GM23338 (cell line): Measurements from ENCODE around the gene UBALD1. TPM values are rescaled to one million over a fixed set of nuclear protein-coding genes. Genes with fewer than 3 reads are reported as not detected.

Experiments
- ATAC-seq: fragments of 200-7000 bp; cut with Tn5 transposase; 3 replicates; pipeline ENCODE4 v1.9.1; 2020
- DNase-seq: peaks from one replicate; pipeline ENCODE4 v3.0.0-alpha.2; 2015; ENCODE audit warnings: low spot score
- H2AFZ ChIP-seq: fragments of 200-600 bp; sonication (generic); 2 replicates; pipeline ENCODE4 v1.8.0; 2016; ENCODE audit warnings: antibody characterized with exemption, mild to moderate bottlenecking, moderate library complexity
- H3F3A ChIP-seq: fragments of 200-600 bp; sonication (generic); replicated peaks from 2 replicates; pipeline ENCODE4 v1.8.0; 2017; ENCODE audit warnings: antibody characterized with exemption, mixed run types, low read depth
- H3K27ac ChIP-seq: fragments of 200-600 bp; sonication (generic); 2 replicates; pipeline ENCODE4 v1.6.1; 2016; ENCODE audit warnings: low read depth
- H3K27me3 ChIP-seq: fragments of 200-600 bp; sonication (generic); 2 replicates; pipeline ENCODE4 v1.8.0; 2016; ENCODE audit warnings: mild to moderate bottlenecking, mixed run types, moderate library complexity; ENCODE audit not compliant: insufficient read depth
- H3K36me3 ChIP-seq: fragments of 200-600 bp; sonication (generic); 2 replicates; pipeline ENCODE4 v1.8.0; 2016; ENCODE audit warnings: mild to moderate bottlenecking; ENCODE audit not compliant: insufficient read depth
- H3K4me1 ChIP-seq: fragments of 200-600 bp; sonication (generic); 2 replicates; pipeline ENCODE4 v1.8.0; 2016; ENCODE audit warnings: mild to moderate bottlenecking, moderate library complexity; ENCODE audit not compliant: insufficient read depth
- H3K4me2 ChIP-seq: fragments of 200-600 bp; sonication (generic); 2 replicates; pipeline ENCODE4 v1.7.1; 2017; ENCODE audit warnings: mixed run types
- H3K4me3 ChIP-seq: fragments of 200-600 bp; sonication (generic); 2 replicates; pipeline ENCODE4 v1.6.1; 2016; ENCODE audit warnings: mixed run types
- H3K79me2 ChIP-seq: fragments of 200-600 bp; sonication (generic); replicated peaks from 2 replicates; pipeline ENCODE4 v1.8.0; 2017; ENCODE audit warnings: mild to moderate bottlenecking; ENCODE audit not compliant: insufficient read depth
- H3K9me2 ChIP-seq: fragments of 200-600 bp; sonication (generic); 2 replicates; pipeline ENCODE4 v1.8.0; 2017; ENCODE audit not compliant: insufficient read depth
- H4K20me1 ChIP-seq: fragments of 200-600 bp; sonication (generic); replicated peaks from 2 replicates; pipeline ENCODE4 v1.8.0; 2017; ENCODE audit warnings: mild to moderate bottlenecking; ENCODE audit not compliant: insufficient read depth
- H3K27ac Mint-ChIP-seq: 2 replicates; pipeline ENCODE4 v1.8.0; 2020; ENCODE audit warnings: inconsistent platforms, mild to moderate bottlenecking, moderate library complexity, mixed read lengths
- H3K27me3 Mint-ChIP-seq: 3 replicates; pipeline ENCODE4 v1.8.0; 2022; ENCODE audit warnings: low read depth, mild to moderate bottlenecking, moderate library complexity, mixed read lengths, inconsistent platforms; ENCODE audit not compliant: insufficient read depth, poor library complexity
- H3K36me3 Mint-ChIP-seq: 3 replicates; pipeline ENCODE4 v1.8.0; 2021; ENCODE audit warnings: low read depth, mild to moderate bottlenecking, inconsistent platforms, moderate library complexity, mixed read lengths
- H3K4me1 Mint-ChIP-seq: 3 replicates; pipeline ENCODE4 v1.8.0; 2020; ENCODE audit warnings: mild to moderate bottlenecking, inconsistent platforms, mixed read lengths
- H3K4me3 Mint-ChIP-seq: 3 replicates; pipeline ENCODE4 v1.8.0; 2021; ENCODE audit warnings: moderate library complexity, mild to moderate bottlenecking, inconsistent platforms, mixed read lengths
- H3K9me3 Mint-ChIP-seq: 3 replicates; pipeline ENCODE4 v1.8.0; 2020; ENCODE audit warnings: moderate library complexity, mild to moderate bottlenecking, inconsistent platforms, mixed read lengths
- EZH2phosphoT487 ChIP-seq: fragments of 200-600 bp; sonication (generic); IDR thresholded peaks from one replicate; pipeline ENCODE4 v1.8.1; 2018; ENCODE audit warnings: antibody characterized with exemption; ENCODE audit not compliant: unreplicated experiment
- POLR2AphosphoS5 ChIP-seq: IDR thresholded peaks from 2 replicates; pipeline ENCODE4 v1.6.1; 2016; ENCODE audit warnings: antibody characterized with exemption, low read depth
- STAT1 ChIP-seq: IDR thresholded peaks from one replicate; pipeline ENCODE4 v1.6.1; 2016; ENCODE audit warnings: antibody characterized with exemption; ENCODE audit not compliant: unreplicated experiment
- polyA plus RNA-seq: library from polyadenylated mRNA; unstranded; fragments of >200 nt; fragmentation: Nextera tagmentation; extraction: Ambion mirVana; gene quantifications from 2 replicates; pipeline ENCODE4 v1.2.1, GENCODE V29; 2016
- total RNA-seq: library from RNA; depleted of rRNA; stranded (reverse); fragments of >200 nt; shearing (Covaris generic); gene quantifications from 2 replicates; pipeline ENCODE4 v1.2.3, GENCODE V29; 2014
- TF ChIP-seq, protein P1 (sequence below): fragments of 250-450 bp; sonication (Bioruptor Pico); IDR thresholded peaks from 2 replicates; pipeline ENCODE4 v1.5.0; 2020; ENCODE audit warnings: mild to moderate bottlenecking, moderate library complexity
- TF ChIP-seq, protein P2 (sequence below): IDR thresholded peaks from one replicate; pipeline ENCODE4 v1.6.1; 2018; ENCODE audit warnings: antibody characterized with exemption; ENCODE audit not compliant: unreplicated experiment
- TF ChIP-seq, protein P3 (sequence below): IDR thresholded peaks from 2 replicates; pipeline ENCODE4 v1.6.1; 2016; ENCODE audit warnings: antibody characterized with exemption

UBALD1 gene
- total and polyA plus RNA-seq, 2 experiments from 2014 or later = 20.7 to 32.8 TPM

DNA sequence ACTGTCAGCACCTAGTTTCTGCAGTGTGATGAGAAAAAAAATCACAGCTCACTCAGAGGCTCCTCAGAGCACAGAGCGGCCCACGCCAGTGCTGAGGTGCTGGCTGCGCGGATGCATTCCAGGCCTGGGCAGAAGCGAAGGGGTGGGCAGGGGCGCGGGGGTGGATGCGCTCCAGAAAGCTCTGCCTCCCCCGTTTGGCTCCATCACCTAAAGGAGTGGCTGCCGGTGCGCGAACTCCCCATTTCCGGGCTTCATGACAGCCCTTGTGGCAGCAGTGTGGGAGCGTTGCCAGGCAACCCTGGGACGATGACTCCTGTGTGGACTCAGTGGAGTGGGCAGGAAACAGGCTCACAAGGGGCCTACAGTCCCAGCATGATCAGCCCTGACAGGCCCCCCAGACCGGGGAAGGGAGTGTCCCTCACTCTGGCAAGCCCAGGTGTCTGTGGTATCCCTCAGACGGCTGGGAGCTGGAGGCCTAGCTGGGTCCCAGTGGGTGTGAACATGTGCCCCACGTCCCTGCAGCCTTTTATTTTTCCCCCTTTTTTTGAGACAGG, 45.8 kb upstream of the UBALD1 start:
- no peak overlapping the region for H3K4me2 ChIP-seq

More for the DNA sequence above, 45.8 kb upstream of the UBALD1 start:
- TF ChIP-seq STAT1 (no peak), POLR2AphosphoS5 (no peak), EZH2phosphoT487 (no peak)
- TF ChIP-seq, protein P1, sequence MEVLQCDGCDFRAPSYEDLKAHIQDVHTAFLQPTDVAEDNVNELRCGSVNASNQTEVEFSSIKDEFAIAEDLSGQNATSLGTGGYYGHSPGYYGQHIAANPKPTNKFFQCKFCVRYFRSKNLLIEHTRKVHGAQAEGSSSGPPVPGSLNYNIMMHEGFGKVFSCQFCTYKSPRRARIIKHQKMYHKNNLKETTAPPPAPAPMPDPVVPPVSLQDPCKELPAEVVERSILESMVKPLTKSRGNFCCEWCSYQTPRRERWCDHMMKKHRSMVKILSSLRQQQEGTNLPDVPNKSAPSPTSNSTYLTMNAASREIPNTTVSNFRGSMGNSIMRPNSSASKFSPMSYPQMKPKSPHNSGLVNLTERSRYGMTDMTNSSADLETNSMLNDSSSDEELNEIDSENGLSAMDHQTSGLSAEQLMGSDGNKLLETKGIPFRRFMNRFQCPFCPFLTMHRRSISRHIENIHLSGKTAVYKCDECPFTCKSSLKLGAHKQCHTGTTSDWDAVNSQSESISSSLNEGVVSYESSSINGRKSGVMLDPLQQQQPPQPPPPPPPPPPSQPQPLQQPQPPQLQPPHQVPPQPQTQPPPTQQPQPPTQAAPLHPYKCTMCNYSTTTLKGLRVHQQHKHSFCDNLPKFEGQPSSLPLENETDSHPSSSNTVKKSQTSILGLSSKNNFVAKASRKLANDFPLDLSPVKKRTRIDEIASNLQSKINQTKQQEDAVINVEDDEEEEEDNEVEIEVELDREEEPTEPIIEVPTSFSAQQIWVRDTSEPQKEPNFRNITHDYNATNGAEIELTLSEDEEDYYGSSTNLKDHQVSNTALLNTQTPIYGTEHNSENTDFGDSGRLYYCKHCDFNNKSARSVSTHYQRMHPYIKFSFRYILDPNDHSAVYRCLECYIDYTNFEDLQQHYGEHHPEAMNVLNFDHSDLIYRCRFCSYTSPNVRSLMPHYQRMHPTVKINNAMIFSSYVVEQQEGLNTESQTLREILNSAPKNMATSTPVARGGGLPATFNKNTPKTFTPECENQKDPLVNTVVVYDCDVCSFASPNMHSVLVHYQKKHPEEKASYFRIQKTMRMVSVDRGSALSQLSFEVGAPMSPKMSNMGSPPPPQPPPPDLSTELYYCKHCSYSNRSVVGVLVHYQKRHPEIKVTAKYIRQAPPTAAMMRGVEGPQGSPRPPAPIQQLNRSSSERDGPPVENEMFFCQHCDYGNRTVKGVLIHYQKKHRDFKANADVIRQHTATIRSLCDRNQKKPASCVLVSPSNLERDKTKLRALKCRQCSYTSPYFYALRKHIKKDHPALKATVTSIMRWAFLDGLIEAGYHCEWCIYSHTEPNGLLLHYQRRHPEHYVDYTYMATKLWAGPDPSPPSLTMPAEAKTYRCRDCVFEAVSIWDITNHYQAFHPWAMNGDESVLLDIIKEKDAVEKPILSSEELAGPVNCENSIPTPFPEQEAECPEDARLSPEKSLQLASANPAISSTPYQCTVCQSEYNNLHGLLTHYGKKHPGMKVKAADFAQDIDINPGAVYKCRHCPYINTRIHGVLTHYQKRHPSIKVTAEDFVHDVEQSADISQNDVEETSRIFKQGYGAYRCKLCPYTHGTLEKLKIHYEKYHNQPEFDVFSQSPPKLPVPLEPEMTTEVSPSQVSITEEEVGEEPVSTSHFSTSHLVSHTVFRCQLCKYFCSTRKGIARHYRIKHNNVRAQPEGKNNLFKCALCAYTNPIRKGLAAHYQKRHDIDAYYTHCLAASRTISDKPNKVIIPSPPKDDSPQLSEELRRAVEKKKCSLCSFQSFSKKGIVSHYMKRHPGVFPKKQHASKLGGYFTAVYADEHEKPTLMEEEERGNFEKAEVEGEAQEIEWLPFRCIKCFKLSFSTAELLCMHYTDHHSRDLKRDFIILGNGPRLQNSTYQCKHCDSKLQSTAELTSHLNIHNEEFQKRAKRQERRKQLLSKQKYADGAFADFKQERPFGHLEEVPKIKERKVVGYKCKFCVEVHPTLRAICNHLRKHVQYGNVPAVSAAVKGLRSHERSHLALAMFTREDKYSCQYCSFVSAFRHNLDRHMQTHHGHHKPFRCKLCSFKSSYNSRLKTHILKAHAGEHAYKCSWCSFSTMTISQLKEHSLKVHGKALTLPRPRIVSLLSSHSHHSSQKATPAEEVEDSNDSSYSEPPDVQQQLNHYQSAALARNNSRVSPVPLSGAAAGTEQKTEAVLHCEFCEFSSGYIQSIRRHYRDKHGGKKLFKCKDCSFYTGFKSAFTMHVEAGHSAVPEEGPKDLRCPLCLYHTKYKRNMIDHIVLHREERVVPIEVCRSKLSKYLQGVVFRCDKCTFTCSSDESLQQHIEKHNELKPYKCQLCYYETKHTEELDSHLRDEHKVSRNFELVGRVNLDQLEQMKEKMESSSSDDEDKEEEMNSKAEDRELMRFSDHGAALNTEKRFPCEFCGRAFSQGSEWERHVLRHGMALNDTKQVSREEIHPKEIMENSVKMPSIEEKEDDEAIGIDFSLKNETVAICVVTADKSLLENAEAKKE (CRISPR knock-in tag) = no peak
- TF ChIP-seq, protein P2, sequence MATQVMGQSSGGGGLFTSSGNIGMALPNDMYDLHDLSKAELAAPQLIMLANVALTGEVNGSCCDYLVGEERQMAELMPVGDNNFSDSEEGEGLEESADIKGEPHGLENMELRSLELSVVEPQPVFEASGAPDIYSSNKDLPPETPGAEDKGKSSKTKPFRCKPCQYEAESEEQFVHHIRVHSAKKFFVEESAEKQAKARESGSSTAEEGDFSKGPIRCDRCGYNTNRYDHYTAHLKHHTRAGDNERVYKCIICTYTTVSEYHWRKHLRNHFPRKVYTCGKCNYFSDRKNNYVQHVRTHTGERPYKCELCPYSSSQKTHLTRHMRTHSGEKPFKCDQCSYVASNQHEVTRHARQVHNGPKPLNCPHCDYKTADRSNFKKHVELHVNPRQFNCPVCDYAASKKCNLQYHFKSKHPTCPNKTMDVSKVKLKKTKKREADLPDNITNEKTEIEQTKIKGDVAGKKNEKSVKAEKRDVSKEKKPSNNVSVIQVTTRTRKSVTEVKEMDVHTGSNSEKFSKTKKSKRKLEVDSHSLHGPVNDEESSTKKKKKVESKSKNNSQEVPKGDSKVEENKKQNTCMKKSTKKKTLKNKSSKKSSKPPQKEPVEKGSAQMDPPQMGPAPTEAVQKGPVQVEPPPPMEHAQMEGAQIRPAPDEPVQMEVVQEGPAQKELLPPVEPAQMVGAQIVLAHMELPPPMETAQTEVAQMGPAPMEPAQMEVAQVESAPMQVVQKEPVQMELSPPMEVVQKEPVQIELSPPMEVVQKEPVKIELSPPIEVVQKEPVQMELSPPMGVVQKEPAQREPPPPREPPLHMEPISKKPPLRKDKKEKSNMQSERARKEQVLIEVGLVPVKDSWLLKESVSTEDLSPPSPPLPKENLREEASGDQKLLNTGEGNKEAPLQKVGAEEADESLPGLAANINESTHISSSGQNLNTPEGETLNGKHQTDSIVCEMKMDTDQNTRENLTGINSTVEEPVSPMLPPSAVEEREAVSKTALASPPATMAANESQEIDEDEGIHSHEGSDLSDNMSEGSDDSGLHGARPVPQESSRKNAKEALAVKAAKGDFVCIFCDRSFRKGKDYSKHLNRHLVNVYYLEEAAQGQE = no peak
- TF ChIP-seq, protein P3, sequence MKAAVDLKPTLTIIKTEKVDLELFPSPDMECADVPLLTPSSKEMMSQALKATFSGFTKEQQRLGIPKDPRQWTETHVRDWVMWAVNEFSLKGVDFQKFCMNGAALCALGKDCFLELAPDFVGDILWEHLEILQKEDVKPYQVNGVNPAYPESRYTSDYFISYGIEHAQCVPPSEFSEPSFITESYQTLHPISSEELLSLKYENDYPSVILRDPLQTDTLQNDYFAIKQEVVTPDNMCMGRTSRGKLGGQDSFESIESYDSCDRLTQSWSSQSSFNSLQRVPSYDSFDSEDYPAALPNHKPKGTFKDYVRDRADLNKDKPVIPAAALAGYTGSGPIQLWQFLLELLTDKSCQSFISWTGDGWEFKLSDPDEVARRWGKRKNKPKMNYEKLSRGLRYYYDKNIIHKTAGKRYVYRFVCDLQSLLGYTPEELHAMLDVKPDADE = no peak
- no peak overlapping the region for H3K27ac Mint-ChIP-seq
- Histone ChIP-seq H3K79me2 (no peaks in the 10 kb centered on the region; the same call in 1 of the 2 replicates), H3K27ac (no peak overlapping the region), H3K27me3 (no peaks in the 10 kb centered on the region), H4K20me1 (0 out of 2 replicates have a peak, but pooled peaks cover 4% of the 10 kb centered on the region), H3K9me2 (no peaks in the 10 kb centered on the region), H3K36me3 (no peaks in the 10 kb centered on the region), H3F3A (no peaks in the 10 kb centered on the region), H3K4me3 (no peak overlapping the region), H3K4me1 (no peaks in the 10 kb centered on the region), H2AFZ (no peak overlapping the region)
- no peak overlapping the region for H3K4me3 Mint-ChIP-seq
- H3K9me3 Mint-ChIP-seq = no peaks in the 10 kb centered on the region
- peaks cover 14% of the 10 kb centered on the region for H3K36me3 Mint-ChIP-seq
- ATAC-seq = no peak
- H3K27me3 Mint-ChIP-seq = peaks cover 3% of the 10 kb centered on the region
- peaks cover 3% of the 10 kb centered on the region; the same call in 1 of the 3 replicates for H3K4me1 Mint-ChIP-seq
- no peak for DNase-seq
